Uterus (tissue), 4 donors: ENCODE data around the gene BCAT1. TPM values are rescaled to one million over a fixed set of nuclear protein-coding genes. Genes with fewer than 3 reads are reported as not detected.
"Not testable (repeated sequence)": the region's sequence is repeated elsewhere in the genome, so short reads cannot be mapped to it uniquely, and the experiment has no call there.

ENCODE experiments used
- DNase-seq, 2 donors: peaks; one replicate each; pipeline ENCODE4 v3.0.0-alpha.2; 2019 to 2020
- H3K27ac ChIP-seq, 2 donors: fragments of 200-600 bp; sonication (generic); 1 replicate in 1 of 2; 2 replicates in 1 of 2; pipeline ENCODE4 v1.5.1; 2016 to 2018
- H3K27me3 ChIP-seq, 2 donors: fragments of 200-600 bp; sonication (generic); one replicate each; pipeline ENCODE4 v1.5.1; 2018 to 2019; ENCODE audit warnings: control low read depth in 1 of 2
- H3K36me3 ChIP-seq, 2 donors: fragments of 200-600 bp; sonication (generic); one replicate each; pipeline ENCODE4 v1.5.1; 2019; ENCODE audit warnings: control low read depth in 1 of 2
- H3K4me1 ChIP-seq, 2 donors: fragments of 200-600 bp; sonication (generic); one replicate each; pipeline ENCODE4 v1.5.1; 2018 to 2019; ENCODE audit warnings: control low read depth in 1 of 2
- H3K4me3 ChIP-seq, 2 donors: fragments of 200-600 bp; sonication (generic); 1 replicate in 1 of 2; 2 replicates in 1 of 2; pipeline ENCODE4 v1.5.1; 2018 to 2019; ENCODE audit warnings: mild to moderate bottlenecking in 1 of 2
- H3K9me3 ChIP-seq, 2 donors: fragments of 200-600 bp; sonication (generic); one replicate each; pipeline ENCODE4 v1.5.1; 2019; ENCODE audit warnings: control low read depth in 1 of 2
- CTCF ChIP-seq, 4 experiments: fragments of 200-600 bp in 2 of 4; fragments of 450-650 bp in 2 of 4; sonication (generic) in 2 of 4; IDR thresholded peaks; one replicate each; pipeline ENCODE4 v1.5.1; 2016 to 2019; ENCODE audit warnings: antibody characterized with exemption in 4 of 4, mild to moderate bottlenecking in 2 of 4, moderate library complexity in 1 of 4
- POLR2A ChIP-seq, 2 donors: fragments of 450-650 bp; IDR thresholded peaks; one replicate each; pipeline ENCODE4 v1.6.1; 2016; ENCODE audit warnings: antibody characterized with exemption in 2 of 2, mild to moderate bottlenecking in 1 of 2, moderate library complexity in 1 of 2
- intact Hi-C: fragments of 100-400 bp; cut with DNase I; formaldehyde crosslinking; loops from one replicate; pipeline ENCODE4 v1.15.1; 2023; ENCODE audit warnings: low total_unique reads
- total RNA-seq, 4 donors: library from RNA; depleted of rRNA in 3 of 4; stranded (reverse); fragments of >200 nt in 3 of 4; gene quantifications; one replicate each; pipeline versions ENCODE4 v1.1.0 to v1.2.4, GENCODE V29; 2014 to 2023
- donor health status: DM: yes; HTN: yes; CAD: no.

Gene BCAT1
- total RNA-seq, 4 donors from 2014 or later, result 23.6 to 221 (median 59.7) TPM

- intact Hi-C loops, result no loop called here
- TF ChIP-seq CTCF (IDR thresholded peaks at IDR 0.05) (no peak), POLR2A (IDR thresholded peaks at IDR 0.05) (no peak)
Observed at GRCh38 chr12:24818351-24818750, 130.6 kb downstream of the BCAT1 start.

GRCh38 chr12:24815114-24815423 is 133.8 kb downstream of the BCAT1 start:
- H3K36me3 ChIP-seq, result peaks cover 0 to 4% of the 10 kb centered on the region in 2 donors
- no peak overlapping the region for H3K4me3 ChIP-seq
- intact Hi-C loops, result no loop called here
- no peaks in the 10 kb centered on the region for H3K27me3 ChIP-seq
- H3K9me3 ChIP-seq, result no peaks in the 10 kb centered on the region
- no peaks in the 10 kb centered on the region for H3K4me1 ChIP-seq
- no peak for TF ChIP-seq POLR2A (IDR thresholded peaks at IDR 0.05)
- TF ChIP-seq CTCF (IDR thresholded peaks at IDR 0.05), result no peak
- DNase-seq, result no peak
- H3K27ac ChIP-seq, result no peak overlapping the region

More at GRCh38 chr12:24818351-24818750, 130.6 kb downstream of the BCAT1 start:
- Histone ChIP-seq H3K27me3 (no peaks in the 10 kb centered on the region), H3K36me3 (peaks cover 0 to 4% of the 10 kb centered on the region in 2 donors), H3K4me3 (no peak overlapping the region), H3K9me3 (no peaks in the 10 kb centered on the region), H3K27ac (no peak overlapping the region), H3K4me1 (peaks cover 0 to 3% of the 10 kb centered on the region in 2 donors)
- no peak for DNase-seq

DNA sequence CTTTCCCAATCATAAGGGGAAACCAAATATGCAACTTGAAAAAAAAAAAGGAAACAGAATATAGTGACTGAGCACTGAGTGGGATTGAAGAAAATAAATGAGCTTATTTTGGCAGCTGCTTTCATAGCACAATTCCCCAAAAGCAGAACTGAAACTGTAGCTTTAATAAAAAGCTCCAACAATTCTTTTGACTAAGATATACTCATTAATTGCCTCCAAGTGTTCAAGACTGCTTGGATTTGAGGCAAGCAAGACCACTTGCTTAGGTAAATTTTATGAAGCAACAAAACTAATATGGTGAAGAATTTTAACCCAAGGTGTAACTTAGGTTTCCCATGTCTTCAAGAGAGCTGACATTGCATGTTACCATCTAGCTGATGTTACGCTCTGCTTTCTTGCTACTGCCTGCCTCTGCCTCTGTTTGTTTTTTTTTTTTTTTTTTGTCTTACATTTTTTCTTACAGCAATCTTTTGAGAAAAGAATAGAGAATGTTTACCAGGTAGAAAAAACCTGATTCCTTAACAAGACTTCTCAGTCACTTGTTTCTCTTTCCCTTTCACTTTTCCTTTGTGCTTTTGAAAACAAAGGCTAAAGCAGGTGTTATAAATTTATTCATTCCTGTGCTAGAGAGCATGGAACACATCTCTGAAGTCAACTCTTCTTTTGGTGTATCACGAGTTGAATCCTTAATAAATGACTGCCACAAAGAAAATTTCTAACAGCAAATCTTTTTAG is 134.4 kb downstream of the BCAT1 start:
- Histone ChIP-seq H3K27ac (no peak overlapping the region), H3K36me3 (peaks cover 0 to 4% of the 10 kb centered on the region in 2 donors), H3K27me3 (no peaks in the 10 kb centered on the region), H3K4me1 (no peaks in the 10 kb centered on the region), H3K9me3 (no peaks in the 10 kb centered on the region), H3K4me3 (no peak overlapping the region)
- intact Hi-C loops, result no loop called here
- no peak for TF ChIP-seq POLR2A (IDR thresholded peaks at IDR 0.05)
- TF ChIP-seq CTCF (IDR thresholded peaks at IDR 0.05), result no peak
- DNase-seq, result no peak

GRCh38 chr12:24810378-24810777 is 138.5 kb downstream of the BCAT1 start:
- H3K4me1 ChIP-seq, result no peaks in the 10 kb centered on the region
- no peaks in the 10 kb centered on the region for H3K9me3 ChIP-seq
- DNase-seq, result no peak
- no peaks in the 10 kb centered on the region for H3K27me3 ChIP-seq
- intact Hi-C loops, result no loop called here
- no peaks in the 10 kb centered on the region for H3K36me3 ChIP-seq
- no peak overlapping the region for H3K4me3 ChIP-seq
- no peak for TF ChIP-seq POLR2A (IDR thresholded peaks at IDR 0.05)
- no peak for TF ChIP-seq CTCF (IDR thresholded peaks at IDR 0.05)
- no peak overlapping the region for H3K27ac ChIP-seq

DNA sequence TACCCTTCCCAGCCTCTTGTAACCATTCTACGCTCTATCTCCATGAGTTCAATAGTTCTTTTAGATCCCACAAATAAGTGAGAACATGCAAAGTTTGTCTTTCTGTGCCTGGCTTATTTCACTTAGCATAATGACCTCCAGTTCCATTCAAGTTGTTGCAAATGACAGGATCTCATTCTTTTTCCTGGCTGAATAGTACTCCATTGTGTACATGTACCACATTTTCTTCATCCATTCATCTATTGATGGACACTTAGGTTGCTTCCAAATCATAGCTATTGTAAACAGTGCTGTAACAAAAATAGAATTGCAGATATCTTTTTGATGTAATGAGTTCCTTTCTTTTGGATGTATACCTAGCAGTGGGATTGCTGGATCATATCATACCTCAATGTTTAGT is 139.6 kb downstream of the BCAT1 start:
- H3K9me3 ChIP-seq, H3K4me3 ChIP-seq, DNase-seq, H3K27ac ChIP-seq, intact Hi-C loops, H3K36me3 ChIP-seq, H3K4me1 ChIP-seq, H3K27me3 ChIP-seq: not testable (repeated sequence)

DNA sequence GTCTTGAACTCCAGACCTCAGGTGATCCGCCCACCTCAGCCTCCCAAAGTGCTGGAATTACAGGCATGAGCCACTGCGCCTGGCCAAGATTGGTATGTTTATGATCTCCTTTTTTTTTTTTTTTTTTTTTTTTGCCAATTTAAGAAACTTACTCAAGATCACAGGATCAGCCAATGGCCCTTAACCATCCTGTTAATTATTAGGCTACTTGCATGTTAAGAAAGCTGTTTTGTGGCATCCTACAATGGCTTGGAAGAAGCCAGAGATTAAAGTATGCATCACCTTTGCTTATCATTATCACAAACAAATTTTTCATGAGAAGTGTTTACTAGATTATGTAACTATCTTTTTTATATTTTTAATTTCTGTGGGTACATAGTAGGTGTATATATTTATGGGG is 140.2 kb downstream of the BCAT1 start:
- DNase-seq, result no peak
- Histone ChIP-seq H3K36me3 (no peaks in the 10 kb centered on the region), H3K4me1 (no peaks in the 10 kb centered on the region), H3K27me3 (no peaks in the 10 kb centered on the region), H3K27ac (no peak overlapping the region), H3K9me3 (no peaks in the 10 kb centered on the region), H3K4me3 (no peak overlapping the region)
- TF ChIP-seq CTCF (IDR thresholded peaks at IDR 0.05) (no peak), POLR2A (IDR thresholded peaks at IDR 0.05) (no peak)
- intact Hi-C loops, result no loop called here
